ENCODE measurements around the gene KATNIP.

DNA sequence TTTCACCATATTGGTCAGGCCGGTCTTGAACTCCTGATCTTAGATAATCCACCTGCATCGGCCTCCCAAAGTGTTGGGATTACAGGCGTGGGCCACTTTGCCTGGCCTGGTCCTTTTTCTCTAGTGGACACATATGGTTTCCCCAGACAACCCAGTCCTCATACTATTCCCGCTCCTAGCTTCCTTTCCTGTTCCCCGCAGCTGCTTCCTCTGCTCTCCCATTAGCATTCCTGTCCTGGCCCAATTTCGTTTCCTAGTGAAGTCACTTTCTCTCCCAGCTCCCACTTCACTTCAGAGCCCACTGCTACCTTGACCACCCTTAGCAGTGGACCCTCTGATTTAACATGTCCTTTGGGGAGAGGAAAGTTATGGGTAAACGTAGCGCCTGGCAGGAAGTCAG, 11.3 kb downstream of the KATNIP start:
- TF ChIP-seq, protein P1, sequence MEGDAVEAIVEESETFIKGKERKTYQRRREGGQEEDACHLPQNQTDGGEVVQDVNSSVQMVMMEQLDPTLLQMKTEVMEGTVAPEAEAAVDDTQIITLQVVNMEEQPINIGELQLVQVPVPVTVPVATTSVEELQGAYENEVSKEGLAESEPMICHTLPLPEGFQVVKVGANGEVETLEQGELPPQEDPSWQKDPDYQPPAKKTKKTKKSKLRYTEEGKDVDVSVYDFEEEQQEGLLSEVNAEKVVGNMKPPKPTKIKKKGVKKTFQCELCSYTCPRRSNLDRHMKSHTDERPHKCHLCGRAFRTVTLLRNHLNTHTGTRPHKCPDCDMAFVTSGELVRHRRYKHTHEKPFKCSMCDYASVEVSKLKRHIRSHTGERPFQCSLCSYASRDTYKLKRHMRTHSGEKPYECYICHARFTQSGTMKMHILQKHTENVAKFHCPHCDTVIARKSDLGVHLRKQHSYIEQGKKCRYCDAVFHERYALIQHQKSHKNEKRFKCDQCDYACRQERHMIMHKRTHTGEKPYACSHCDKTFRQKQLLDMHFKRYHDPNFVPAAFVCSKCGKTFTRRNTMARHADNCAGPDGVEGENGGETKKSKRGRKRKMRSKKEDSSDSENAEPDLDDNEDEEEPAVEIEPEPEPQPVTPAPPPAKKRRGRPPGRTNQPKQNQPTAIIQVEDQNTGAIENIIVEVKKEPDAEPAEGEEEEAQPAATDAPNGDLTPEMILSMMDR (IDR thresholded peaks at IDR 0.05): no peak
- no peak for TF ChIP-seq POLR2A (IDR thresholded peaks at IDR 0.05)

Measured in thyroid gland (tissue), 4 donors.